ENCODE data around the gene ERC1. TPM values are rescaled to one million over a fixed set of nuclear protein-coding genes. Genes with fewer than 3 reads are reported as not detected.
"Not testable (repeated sequence)": the region's sequence is repeated elsewhere in the genome, so short reads cannot be mapped to it uniquely, and the experiment has no call there.

The ERC1 gene
- total RNA-seq, 2 donors from 2014 or later, result 40.3 to 43.0 TPM

- Histone ChIP-seq H3K27ac (no peak overlapping the region), H3K9me3 (no peaks in the 10 kb centered on the region), H3K36me3 (peaks cover 3% of the 10 kb centered on the region), H3K4me1 (peaks cover 0 to 4% of the 10 kb centered on the region in 2 donors), H3K4me3 (no peak overlapping the region), H3K27me3 (no peaks in the 10 kb centered on the region)
- no peak for DNase-seq (ENCODE audit: low spot score)
- TF ChIP-seq CTCF (IDR thresholded peaks at IDR 0.05), result no peak
These were observed 259.6 kb downstream of the ERC1 start for GRCh38 chr12:1250641-1251040.

- Histone ChIP-seq H3K27ac (no peak overlapping the region), H3K9me3 (no peaks in the 10 kb centered on the region)
These were observed 261.7 kb downstream of the ERC1 start for GRCh38 chr12:1252758-1253157.

GRCh38 chr12:1255125-1255524, 264.1 kb downstream of the ERC1 start:
- not testable (repeated sequence) for H3K36me3 ChIP-seq; H3K4me1 ChIP-seq; H3K9me3 ChIP-seq; H3K4me3 ChIP-seq; H3K27ac ChIP-seq; H3K27me3 ChIP-seq; DNase-seq (ENCODE audit: low spot score)

More at GRCh38 chr12:1252758-1253157, 261.7 kb downstream of the ERC1 start:
- Histone ChIP-seq H3K27me3 (no peaks in the 10 kb centered on the region), H3K36me3 (peaks cover 3% of the 10 kb centered on the region), H3K4me3 (no peak overlapping the region), H3K4me1 (peaks cover 0 to 4% of the 10 kb centered on the region in 2 donors)
- TF ChIP-seq CTCF (IDR thresholded peaks at IDR 0.05), result no peak
- DNase-seq (ENCODE audit: low spot score), result no peak

- not testable (repeated sequence) for H3K4me1 ChIP-seq; H3K9me3 ChIP-seq; H3K27ac ChIP-seq; H3K36me3 ChIP-seq; DNase-seq (ENCODE audit: low spot score); H3K4me3 ChIP-seq; H3K27me3 ChIP-seq
These were observed 264.8 kb downstream of the ERC1 start for GRCh38 chr12:1255854-1256253.

DNA sequence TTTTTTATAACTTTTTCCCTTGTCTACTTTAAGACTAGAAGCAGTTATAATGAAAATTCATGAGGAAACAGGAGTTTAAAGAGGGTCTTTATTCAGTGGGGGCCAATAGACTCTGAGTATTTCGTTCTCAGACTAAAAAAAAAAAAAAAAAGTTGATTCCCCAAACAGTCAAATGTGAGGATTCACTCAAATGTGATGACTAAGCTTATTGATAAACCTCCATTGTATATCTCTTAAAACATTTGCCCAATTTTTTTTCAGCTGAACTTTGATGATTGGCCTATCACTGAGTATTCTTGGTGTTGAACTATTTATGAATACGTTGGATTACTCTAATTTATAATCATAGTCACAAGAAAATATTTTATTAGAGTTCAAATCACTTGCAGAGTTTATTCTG, 265.3 kb downstream of the ERC1 start:
- H3K4me1 ChIP-seq, result peaks cover 0 to 4% of the 10 kb centered on the region in 2 donors
- no peaks in the 10 kb centered on the region for H3K27me3 ChIP-seq
- peaks cover 5% of the 10 kb centered on the region for H3K36me3 ChIP-seq
- H3K9me3 ChIP-seq, result no peaks in the 10 kb centered on the region
- H3K4me3 ChIP-seq, result no peak overlapping the region
- DNase-seq (ENCODE audit: low spot score), result no peak
- no peak for TF ChIP-seq CTCF (IDR thresholded peaks at IDR 0.05)
- no peak overlapping the region for H3K27ac ChIP-seq

DNA sequence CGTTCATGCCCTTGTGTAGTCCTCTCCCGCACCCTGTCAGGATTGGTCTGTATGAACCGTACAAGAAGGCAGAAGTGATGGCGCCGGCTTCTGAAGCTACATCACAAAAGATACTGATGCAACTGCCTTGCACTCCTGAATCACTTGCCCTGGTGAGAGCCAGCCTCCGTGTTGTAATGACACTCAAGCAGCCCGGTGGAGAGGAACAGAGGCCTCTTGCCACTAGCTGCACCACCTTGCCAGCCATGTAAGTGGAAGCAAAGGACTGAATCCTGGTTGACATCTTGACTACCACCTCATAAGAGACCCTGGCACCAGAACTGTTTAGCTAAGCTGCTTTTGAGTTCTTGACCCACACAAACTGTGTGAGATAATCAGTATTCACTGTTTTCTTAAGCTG, 266.0 kb downstream of the ERC1 start:
- Histone ChIP-seq H3K36me3 (peaks cover 9% of the 10 kb centered on the region), H3K9me3 (no peaks in the 10 kb centered on the region), H3K27me3 (no peaks in the 10 kb centered on the region), H3K4me1 (peaks cover 0 to 4% of the 10 kb centered on the region in 2 donors), H3K4me3 (no peak overlapping the region), H3K27ac (no peak overlapping the region)
- TF ChIP-seq CTCF (IDR thresholded peaks at IDR 0.05), result no peak
- no peak for DNase-seq (ENCODE audit: low spot score)

GRCh38 chr12:1262011-1262410, 271.0 kb downstream of the ERC1 start:
- Histone ChIP-seq H3K9me3 (no peaks in the 10 kb centered on the region), H3K36me3 (peaks cover 27% of the 10 kb centered on the region), H3K27ac (no peak overlapping the region), H3K4me1 (no peaks in the 10 kb centered on the region), H3K27me3 (no peaks in the 10 kb centered on the region), H3K4me3 (no peak overlapping the region)
- TF ChIP-seq CTCF (IDR thresholded peaks at IDR 0.05), result no peak
- DNase-seq (ENCODE audit: low spot score), result no peak

Data from right atrium auricular region (tissue), 2 donors.